OCI-M2 (cell line): ENCODE data around the gene DCXR.
"Not testable (repeated sequence)": the region's sequence is repeated elsewhere in the genome, so short reads cannot be mapped to it uniquely, and the experiment has no call there.

Experiments used
- DNase-seq: peaks from one replicate; lab custom pipeline; 2025; ENCODE audit not compliant: unreplicated experiment; lab: John Stamatoyannopoulos, UW

The DCXR gene

GRCh38 chr17:82042649-82043048 is 5.2 kb upstream of the DCXR start:
- no peak for DNase-seq

GRCh38 chr17:82041144-82041814 is 3.8 kb upstream of the DCXR start:
- no peak for DNase-seq

DNA sequence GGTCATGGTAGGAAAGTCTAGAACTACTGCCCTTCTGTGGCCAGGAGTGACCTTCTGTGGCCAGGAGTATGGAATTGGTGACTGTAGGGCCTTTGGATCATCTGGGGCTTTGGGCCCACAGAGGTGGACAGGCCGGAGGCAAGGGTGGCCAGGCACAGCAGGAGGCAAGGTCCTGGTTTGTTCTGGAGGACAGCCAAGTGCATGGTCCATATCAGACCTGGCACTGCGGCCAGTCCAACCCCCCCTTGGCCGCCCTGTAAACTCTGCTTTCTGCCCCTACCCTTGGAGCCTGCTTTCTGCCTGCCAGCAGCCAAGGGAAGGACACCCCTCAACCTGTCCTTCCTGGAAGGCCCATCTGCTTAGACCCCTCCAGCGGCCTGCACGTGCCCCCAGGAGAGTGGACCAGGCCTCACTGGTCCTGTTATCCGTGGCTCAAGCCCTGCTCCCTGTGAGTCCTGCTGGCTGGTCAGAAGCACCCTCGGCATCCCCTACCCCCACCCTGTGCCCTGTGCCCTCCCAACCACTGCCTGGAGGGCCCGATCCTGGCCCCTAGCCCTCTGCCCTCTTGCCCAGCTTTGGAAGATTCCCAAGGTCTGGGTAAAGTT is 2.3 kb upstream of the DCXR start:
- no peak for DNase-seq

DNA sequence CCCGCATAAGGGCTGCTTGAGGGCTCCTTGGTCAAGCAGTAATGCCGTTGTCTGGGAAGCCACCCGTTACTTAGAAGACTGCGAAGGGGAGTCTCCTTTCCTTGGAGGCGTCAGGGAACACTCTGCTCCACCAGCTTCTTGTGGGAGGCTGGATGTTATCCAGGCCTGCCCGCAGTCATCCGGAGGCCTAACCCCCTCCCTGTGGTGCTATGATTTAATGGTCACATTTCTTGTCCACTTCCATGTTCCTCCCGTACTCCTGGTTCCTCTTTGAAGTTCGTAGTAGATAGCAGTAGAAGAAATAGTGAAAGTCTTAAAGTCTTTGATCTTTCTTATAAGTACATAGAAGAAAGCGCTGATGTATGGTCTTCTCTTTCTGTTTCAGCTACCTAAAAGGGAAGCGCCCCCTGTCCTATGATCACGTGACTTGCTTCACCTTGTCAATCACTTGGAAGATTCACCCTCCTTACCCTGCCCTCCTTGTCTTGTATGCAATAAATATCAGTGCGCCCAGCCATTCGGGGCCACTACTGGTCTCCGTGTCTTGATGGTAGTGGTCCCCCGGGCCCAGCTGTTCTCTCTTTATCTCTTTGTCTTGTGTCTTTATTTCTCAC is 1.4 kb upstream of the DCXR start:
- not testable (repeated sequence) for DNase-seq

GRCh38 chr17:82037889-82038195 is 345 bp upstream of the DCXR start:
- no peak for DNase-seq

DNA sequence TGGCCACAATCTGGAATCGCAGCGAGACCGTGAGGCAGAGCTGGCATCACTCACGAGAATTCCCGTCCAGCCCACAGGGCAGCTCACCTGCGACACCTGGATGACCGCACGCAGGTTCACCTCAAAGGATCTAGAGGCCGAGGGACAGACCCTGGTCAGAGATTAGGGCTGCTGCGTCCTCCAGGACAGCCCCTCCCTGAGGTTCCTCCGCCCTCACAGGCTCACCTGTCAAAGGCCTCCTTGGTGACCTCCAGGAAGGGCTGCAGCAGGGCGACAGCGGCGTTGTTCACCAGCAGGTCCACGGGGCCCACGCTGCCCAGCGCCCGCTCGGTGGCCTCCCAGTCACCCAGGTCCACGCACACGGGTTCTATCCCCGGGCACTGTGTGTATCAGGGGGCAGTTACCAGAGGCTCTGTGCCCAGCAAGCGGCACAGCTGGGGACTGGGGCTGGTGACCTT is 834 bp downstream of the DCXR start:
- DNase-seq: no peak

GRCh38 chr17:82035956-82036633 is 1.4 kb downstream of the DCXR start:
- no peak for DNase-seq

DNA sequence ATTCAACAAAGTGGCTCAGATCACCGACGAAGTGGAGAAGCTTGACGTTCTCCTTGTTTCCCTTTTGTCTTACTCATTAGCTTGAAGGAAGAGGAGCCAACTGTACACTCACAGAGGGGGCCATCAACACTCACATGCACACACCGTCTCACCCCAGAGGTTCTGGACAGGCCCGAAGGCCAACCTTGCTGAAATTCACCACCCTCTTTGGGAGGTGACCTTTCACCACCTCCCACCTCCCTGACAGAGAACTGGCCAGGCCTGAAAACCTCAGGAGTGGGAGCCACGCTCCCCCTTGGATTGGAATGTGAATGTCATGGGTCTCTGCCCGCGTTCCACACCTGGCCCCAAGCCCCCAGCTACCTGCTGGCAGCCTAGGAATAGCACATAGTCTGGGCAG is 2.0 kb downstream of the DCXR start:
- no peak for DNase-seq

DNA sequence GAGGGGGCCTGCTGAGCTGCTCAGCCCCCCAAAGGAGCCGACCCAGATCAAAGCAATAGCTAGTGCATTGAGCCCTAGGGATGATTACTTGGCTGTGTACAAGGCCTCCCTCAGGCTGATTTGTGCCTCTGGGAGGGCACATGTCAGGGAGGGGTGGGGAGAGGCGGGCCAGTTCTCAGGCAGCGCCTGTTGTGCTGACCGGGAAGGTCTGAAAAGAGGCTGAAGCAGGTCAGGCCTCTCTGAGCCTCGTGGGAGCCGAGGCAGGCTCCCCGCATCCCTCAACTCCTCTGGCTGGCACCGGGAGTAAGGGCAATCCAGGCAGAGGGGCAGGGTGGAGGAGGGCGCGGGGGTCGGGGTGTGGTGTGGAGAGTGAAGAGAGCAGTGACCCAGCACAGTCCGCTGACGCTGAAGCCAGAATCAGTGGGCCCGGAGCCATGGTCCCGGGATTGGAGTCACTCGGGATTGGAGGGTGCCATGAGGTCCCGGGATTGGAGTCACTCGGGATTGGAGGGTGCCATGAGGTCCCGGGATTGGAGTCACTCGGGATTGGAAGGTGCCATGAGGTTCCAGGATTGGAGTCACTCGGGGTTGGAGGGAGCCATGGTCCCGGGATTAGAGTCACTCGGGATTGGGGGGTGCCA is 3.0 kb downstream of the DCXR start:
- DNase-seq: no peak

DNA sequence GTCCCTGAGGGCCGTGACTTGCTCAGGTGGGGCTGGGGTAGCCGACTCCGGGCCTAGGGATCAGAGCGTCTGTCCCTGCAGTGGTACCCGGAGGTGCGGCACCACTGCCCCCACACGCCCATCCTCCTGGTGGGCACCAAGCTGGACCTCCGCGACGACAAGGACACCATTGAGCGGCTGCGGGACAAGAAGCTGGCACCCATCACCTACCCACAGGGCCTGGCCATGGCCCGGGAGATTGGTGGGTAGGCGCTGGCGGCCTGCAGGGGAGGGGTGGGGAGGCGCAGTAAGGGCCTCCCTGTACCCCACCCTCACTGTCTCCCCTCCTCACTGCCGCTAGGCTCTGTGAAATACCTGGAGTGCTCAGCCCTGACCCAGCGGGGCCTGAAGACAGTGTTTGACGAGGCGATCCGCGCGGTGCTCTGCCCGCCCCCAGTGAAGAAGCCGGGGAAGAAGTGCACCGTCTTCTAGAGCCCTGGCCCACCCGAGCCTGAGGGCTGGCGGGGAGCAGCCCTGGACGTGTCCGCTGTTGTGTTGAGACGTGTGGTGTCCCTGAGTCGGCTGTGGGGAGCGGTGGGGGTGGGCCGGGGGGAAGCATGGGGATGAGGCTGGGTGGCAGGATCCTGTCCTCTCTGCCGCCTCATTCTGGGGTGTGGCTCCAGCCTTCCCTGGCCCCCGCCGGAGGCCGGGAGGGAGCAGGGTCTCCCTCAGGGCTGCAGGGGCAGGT is 4.0 kb downstream of the DCXR start:
- DNase-seq: no peak

DNA sequence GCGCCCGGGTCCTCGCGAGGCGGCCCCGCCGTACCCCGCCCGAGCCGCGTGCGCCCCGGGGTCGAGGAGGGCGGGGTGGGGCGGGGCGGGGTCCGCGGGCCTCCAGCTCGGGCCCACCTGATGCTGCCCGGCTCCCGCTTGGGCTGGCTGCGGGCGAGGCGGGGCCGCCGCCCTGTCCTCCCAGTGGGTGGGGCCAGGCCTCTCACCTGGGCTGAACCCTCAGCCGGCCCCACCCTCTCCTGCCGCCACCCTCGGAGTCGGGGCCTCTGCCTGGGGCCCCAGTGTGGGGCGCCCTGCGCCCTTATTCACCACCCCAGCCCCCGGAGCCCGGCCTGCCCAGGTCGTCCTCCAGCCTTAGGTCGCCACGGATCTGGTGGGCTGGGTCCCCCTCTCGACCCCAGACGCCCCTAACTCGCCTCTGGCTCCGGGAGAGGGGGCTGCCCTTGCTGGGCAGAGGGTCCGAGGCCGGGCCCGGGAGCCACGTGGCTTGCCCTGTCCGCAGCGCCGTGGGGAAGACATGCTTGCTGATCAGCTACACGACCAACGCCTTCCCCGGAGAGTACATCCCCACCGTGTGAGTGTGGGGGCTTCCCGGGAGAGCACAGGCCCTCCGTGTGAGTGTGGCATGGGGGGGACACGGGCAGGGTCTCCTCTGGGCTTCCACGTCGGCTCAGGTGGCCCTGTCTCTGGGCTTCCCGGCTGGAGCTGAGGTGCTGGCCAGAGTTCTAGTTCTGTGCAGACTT is 5.4 kb downstream of the DCXR start:
- no peak for DNase-seq

DNA sequence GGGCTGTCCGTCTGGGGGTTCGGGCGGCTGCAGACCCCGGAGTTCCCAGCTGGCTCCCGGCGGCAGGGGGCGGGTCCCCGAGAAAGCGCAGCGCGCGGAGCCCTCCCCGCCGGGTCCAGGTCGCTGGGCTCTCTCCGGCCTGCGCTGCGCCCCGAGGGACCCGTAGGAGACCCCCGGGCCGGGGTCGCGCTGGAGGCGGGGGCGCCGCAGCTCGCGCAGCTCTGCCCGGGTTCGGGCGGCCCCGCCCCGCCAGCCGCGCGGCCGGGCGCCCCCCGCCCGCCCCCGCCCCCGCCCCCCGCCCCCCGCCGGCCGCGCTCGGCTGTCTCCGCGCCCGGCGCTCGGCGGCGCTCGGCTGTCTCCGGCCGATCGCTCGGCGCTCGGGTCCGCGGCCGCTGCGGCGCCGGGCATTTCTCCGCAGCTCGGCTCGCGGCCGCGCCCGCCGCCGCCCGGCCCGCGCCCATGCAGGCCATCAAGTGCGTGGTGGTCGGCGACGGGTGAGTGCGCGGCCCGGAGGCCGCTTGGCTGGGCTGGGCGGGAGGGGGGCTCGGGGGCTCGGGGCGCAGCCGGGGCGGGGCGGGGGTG is 6.1 kb downstream of the DCXR start, which contains the start of gene RAC3:
RAC3 (plus strand) TSS at position 376 of the 582 bp plus-strand sequence; CDS start at position 460, 84 bp downstream.
- no peak for DNase-seq

DNA sequence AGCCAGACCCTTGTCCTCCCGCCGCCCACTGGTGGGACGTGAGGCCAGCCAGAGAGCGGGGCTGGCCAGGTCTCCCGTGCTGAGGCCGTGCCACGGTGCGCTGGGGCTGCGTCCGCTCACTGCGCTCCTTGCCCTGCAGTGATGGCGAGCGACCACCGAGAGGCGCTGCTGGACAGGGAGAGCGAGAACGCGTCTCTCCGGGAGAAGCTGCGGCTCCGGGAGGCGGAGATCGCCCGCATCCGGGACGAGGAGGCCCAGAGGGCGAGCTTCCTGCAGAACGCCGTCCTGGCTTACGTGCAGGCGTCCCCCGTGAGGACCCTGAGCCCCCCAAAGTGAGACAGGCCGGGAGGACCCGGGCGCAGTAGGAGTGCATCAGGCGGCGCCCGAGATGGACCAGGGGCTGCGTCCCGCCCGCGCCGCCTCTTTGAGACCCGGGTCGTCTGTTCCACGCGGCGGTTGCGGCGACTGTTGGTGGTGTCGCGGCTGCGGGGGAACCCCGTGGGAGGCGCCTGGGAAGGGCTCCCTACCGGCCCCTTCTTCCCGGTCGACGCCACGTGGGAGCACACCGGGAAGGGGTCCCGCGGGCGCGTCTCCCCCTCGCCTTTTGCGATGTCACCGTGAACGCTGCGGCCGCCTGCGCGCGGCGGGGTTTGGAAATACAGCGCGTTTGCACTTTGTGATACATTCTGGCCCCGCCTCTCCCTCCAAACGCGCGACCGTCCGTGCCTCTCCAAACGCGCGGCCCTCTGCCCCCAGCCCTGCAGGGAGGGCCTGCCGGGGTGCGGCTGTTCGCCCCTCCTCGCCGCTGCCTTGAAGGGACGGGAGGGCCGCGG is 6.8 kb downstream of the DCXR start:
- DNase-seq: no peak

DNA sequence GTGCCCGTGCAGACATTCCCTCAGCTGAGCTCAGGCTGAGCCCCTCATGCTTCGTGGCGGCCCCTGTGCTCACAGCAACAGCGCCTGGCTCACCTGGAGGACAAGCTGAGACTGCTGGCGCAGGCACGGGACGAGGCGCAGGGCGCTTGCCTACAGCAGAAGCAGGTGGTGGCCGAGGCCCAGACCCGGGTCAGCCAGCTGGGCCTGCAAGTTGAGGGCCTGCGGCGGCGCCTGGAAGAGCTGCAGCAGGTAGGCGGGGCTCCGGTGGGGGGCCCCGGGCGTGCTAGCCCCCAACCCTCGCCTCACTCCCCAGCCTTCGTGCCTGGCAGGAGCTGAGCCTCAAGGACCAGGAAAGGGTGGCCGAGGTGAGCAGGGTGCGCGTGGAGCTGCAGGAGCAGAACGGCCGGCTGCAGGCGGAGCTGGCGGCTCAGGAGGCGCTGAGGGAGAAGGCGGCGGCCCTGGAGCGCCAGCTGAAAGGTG is 7.5 kb downstream of the DCXR start:
- no peak for DNase-seq

GRCh38 chr17:82029391-82029790 is 8.1 kb downstream of the DCXR start:
- DNase-seq: no peak

DNA sequence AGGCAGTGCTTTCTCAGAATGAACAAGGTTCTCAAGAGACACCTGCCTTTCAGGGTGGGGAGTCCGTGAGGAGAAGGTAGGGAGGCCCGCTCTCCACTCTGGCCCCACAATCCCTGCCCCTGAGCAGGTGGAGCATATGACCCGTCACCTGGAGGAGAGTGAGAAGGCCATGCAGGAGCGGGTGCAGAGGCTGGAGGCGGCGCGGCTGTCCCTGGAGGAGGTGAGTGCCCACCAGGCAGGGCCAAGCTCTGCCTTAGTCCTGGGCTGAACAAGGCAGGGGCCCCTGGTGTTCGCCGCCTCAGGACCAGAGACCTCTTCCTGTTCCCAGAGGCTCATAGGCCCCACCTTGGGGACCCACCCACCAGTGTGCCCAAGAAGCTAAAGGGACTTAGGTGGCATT is 8.5 kb downstream of the DCXR start:
- no peak for DNase-seq

GRCh38 chr17:82028246-82028645 is 9.3 kb downstream of the DCXR start:
- DNase-seq: no peak

- DNase-seq: no peak
Measured at GRCh38 chr17:82025401-82026107, 11.9 kb downstream of the DCXR start.
